ENCODE data around the gene MACROD1.

GRCh38 chr11:63952570-63952969 is 213.3 kb downstream of the MACROD1 start:
- TF ChIP-seq CTCF (IDR thresholded peaks at IDR 0.05) (no peak), POLR2A (IDR thresholded peaks at IDR 0.05) (no peak), POLR2AphosphoS5 (IDR thresholded peaks at IDR 0.05; ENCODE audit: insufficient read depth in 1 of 2, low read depth in 1 of 2) (no peak)
